HG02870 (cell line): ENCODE data around the gene RECQL5.
"Not testable (repeated sequence)": the region's sequence is repeated elsewhere in the genome, so short reads cannot be mapped to it uniquely, and the experiment has no call there.

Experiments used
- ATAC-seq: cut with Tn5 transposase; IDR thresholded peaks from one replicate; pipeline ENCODE4 v1.9.1; 2021; ENCODE audit warnings: mild to moderate bottlenecking, moderate library complexity; ENCODE audit not compliant: unreplicated experiment

The RECQL5 gene

DNA sequence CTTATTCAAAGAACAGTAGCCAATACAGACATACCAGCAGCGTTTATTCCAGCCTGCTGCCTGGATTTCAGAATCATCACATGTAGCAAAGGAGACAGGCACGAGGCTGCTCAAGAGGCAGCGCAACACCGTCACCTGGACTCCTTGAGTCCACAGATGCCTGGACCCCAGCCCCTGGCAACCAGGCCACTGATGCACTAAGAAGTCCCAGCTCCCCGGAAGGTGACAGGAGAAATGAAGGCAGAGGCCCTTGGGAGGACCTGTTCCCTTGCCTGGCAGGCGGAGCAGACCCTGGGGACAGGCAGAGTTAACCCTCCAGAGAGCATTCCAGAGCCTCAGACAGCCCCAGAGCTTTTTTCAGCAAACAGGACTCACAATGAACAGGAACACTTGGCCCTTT lies 17.3 kb downstream of the RECQL5 start:
- ATAC-seq = no peak

DNA sequence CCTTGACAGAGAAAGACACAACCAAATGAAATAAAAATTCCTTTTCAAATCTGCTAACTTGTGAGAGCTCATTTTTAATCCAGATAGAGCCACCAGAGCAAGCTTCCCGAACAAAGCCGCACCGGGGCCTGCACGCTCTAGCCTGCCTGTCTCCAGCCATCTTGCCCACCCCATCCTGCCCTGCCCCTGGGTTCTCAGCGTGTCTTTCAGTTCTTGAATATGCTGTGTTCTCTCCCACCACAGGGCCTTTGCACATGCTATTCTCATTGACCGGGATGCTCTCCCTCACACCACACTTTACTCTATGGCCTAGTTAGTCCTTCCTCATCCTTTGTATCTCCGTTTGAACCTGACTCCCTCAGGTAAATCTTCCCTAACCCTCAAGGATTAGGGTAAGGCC lies 19.0 kb downstream of the RECQL5 start:
- no peak for ATAC-seq

DNA sequence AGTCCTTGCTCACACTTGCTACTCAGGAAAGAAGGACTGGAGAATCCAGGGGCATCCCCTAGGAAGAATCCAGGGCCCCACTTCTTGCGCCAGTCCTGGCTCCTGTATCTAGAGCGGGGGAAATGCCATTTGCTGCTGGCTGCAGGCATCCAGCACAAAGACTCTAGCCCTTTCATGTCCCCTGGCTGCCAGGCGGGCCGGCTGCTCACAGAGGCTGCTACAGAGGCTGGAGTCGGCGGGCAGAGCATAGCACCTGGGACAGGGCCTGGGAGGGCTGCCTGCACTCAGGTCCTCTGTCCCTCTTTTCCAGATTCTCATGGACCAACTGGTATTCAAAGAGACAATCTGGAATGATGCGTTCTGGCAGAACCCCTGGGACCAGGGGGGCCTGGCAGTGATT lies 19.9 kb downstream of the RECQL5 start:
- no peak for ATAC-seq

DNA sequence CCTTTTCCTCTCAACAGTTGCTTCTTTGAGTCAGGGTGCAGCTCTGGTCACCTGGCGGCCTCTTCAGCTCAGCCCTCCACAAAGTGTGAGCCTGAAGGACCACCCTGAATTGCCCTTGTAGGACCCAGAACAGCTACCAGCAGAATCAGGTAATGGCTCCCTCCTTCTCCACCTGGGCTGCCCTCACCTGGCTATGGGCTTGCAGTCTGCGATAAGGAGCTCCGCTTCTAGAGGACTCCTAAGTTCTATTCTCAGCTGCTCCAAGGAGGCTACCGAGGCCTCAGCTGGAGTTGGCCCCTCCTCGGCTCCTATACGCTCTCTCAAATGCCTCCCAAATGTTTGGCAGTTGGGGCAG lies 20.3 kb downstream of the RECQL5 start:
- no peak for ATAC-seq

DNA sequence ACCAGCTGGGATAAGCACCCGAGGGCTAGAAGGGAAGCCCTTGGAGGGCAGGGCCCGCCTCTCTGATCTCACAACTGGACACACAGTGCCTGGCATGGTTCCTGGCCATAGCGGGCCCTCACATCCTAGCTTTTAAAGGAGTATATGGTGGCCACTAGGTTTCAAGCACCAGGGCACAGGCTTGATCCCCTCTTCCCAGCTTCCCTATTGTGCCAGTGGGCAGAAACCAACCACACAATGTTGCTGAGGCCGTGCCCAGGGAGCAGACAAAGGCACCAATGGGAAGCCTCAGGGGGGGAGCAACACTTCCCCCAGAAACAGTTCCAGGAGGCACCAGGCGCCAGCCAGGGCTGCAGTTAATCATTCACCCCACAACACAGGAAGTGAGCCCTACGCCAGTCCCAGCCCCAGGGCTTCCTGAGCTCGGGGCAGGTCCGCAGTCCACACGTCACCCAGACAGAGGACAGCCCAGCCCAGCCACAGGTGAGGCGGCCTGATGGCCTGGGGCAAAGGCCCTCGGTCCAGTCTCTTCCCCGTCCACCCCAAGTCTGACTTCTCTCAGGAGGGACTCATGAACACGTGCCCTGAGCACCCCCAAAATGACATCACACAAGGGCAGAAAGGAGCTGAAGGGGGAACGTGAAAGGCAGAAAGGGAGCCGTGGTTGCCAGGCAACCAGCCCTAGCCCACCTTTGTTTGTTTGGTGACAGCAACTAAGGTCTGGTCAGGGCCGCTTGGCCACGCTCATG lies 20.9 kb downstream of the RECQL5 start:
- no peak for ATAC-seq

DNA sequence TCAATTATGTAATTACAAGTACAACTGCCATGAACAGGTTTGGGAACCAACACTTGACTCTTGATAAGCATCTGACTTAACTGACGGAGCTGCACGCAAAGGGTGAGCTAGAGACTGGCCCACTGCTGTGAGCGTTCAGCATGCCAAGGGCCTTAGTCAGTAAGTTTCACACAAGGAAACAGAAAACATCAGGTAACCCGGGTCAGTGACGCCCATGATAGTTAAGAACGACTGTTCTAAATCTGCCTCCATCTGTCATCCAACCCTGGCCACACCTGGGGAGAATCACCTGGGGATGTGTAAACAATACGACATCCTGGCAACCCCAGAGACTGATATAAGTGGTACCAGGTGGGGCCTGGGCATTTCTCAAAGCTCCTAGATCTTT lies 21.5 kb downstream of the RECQL5 start:
- ATAC-seq = no peak

DNA sequence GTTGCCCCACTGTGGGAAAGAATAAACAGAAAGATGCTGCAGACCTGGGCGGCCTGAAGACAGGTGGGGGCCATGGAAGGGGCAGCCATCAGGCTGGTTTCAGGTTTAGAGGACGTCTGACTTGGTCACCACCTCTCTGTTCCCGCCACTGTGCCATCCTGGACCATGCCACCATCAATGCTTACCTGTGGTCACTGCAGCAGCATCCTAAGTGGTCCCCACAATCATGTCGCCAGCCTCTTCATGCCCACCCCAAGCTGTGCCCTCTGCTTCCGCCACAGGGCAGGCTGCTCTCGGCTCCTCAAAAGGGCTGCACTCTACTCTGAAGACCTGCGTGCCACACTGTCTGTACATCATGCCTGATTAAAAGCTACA lies 23.3 kb downstream of the RECQL5 start:
- ATAC-seq = no peak

DNA sequence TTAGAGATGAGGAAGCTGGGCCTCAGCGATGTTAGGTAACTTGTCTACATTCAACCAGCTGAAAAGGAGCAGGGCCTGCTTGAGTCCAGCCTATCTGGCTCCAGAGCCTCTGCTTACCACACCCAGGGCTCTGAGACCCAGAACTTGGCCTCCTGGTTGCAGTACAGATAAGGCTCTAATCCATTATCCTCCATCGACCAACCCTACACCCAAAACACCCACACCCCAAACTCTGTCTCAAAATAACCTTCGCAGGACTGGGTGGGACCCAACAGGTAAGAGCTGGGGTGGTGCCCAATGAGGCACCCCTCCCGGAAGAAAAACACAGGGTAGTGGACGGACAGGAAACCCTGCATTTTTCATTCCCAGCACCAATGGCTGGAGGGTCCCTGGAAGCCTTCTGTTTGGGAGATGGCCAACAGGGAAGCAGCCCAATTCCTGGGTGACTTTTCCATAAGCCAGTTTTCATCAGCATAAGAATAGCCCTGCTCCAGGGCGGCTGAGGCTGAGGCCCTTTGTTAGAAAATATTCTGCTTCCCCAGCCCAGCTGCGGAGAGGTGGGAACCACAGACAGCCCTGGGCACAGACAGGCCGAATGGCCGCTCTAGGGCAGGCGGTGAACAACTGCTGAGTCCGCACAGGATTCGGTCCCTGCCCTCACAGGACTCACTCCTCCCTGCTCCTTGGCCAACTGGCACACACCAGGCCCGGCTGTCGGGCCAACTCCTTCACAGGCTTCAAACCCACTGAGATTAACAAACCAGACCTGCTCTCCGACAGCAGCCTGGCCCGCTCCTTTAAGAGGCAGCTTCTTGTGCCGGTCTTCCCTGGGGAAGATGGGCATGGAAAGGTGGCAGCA lies 23.9 kb downstream of the RECQL5 start:
- ATAC-seq = no peak

DNA sequence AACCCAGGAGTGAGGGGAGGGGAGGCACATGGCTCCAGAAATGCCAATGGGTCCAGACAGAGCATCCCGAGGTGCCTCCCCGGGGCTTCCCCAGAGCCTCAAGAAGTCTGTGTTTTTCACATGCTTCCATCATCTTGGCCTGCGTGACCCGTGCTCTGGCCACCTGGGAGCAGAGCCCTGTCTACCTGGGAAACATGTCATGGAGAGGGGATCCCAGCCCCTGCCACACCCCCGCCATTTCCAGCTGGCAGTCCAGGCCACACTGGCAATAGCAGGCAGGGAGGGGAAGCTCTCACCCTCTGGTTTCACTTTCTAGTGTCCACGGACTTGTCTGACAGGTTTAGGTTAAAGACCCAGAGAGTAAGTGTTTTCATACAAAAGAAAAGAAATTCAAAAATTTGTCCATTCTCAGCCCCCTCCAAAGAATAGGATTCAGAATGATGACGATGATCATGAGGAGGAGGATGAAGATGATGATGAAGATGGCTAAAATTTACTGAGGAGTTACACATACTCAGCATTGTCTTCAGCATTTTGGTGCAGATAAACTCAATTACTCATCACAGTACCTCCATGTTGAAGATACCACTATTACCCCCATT lies 24.7 kb downstream of the RECQL5 start:
- ATAC-seq = no peak

DNA sequence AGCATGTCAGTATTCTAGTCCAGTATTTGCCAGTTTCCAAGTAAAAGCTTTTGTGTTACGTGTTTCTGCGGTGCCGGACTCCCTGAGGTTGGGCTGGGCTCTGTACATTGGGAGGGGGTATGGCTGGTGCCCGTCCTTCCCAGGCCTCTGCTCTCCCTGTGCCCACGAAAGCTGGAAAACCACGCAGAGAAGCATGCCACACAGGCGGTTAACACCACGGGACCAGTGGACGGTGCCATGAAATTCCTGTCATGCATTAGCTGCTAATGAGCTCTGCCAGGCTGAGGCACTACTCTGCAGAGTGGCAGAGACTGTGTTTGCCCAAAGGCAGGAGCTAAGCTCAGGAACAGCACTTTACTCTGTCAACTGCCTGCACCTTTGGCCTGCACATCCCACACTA lies 25.6 kb downstream of the RECQL5 start:
- ATAC-seq = no peak

DNA sequence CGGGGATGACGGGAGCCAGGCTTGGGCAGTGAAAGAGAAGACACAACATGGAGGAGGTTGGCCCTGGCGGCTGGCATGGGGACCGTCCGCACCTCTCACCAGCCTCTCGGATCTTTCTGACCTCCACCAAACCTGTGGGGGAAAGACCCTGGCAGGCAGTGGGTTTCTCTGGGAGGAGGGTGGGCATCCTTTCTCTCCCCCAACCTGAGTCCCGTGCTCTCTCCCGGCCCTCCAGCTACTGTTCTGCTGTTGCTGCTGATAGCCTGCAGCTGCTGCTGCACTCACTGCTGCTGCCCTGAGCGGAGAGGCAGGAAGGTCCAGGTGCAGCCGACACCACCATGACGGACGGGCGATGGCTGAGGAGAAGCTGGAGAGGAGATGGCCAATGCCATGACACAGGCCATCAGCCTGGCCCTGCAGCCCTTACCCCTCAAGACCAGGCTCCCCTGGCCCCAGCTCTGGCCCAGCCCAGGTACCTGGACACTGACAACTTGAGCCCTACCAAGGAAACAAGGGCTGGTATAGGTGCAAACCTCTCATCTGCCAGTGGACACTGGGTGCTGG lies 26.3 kb downstream of the RECQL5 start:
- ATAC-seq = no peak

DNA sequence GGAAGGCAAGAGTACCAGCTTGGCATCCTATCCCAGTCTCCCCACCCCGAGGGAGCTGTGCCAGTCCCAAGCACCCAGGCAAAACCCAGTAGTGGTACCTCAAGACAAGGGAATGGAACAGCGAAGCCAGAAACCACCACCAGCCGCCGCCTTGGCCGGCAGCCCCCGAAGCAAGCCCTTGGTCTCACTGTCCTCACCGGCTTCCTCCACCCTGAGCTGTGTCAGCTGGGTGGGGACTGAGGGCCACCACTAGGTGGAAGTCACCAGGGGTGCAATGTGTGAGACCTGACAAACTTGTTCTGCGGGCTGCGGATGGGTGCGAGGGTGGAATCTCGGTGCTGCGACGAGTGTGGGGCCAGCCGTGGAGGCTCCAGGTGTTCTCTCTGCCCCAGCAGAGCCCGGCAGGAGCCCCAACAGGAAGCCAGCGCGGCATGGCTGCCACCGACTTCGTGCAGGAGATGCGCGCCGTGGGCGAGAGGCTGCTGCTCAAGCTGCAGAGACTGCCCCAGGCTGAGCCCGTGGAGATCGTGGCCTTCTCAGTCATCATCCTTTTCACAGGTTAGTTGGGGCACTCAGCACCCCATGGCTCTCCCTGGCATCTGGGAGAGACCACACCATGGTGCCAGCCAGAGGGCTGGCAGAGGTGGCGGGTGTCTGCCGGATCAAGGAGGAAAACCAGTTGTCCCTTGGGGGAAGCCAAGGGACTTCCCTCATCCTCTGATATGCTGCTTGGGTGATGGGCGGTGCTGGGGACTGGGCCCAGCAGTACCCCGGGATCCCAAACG lies 27.0 kb downstream of the RECQL5 start:
- ATAC-seq = no peak

DNA sequence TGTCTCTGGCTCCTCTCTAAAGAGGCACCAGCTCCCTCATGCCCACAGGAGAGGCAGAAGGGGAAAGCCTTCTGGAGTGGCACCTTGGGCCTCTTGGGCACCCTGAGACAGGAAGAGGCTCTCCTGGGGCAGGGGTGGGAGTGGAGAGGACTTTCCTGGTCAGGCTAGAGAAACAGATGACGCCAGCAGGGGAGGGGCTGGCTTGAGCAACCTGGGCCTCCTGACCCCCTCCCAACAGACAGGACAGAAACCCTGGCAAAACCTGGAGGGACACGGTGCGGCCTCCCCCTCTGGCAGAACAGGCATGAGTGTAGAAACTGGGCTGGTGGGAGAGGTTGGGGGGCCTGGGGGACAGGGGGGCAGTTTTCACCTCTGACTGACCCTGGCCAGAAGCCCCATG lies 27.6 kb downstream of the RECQL5 start:
- no peak for ATAC-seq

DNA sequence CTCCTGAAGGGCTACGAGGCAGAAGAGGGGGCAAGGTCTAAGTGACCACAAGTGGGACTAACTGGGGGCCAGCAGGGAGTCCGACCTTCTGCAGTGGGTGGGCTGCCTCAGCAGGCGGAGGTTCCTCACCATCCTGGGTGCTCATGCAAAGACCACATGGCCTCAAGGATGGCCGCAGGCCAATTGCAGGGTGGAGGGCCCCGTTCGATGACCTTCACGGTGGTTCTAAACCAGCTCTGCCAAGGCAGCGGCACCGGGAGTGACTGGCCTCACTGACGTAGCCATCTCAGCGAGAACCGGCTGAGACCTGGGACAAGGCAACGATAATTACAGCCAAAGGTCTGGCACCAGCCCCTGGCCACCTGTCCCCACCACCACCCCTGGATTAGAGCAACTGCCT lies 28.1 kb downstream of the RECQL5 start:
- no peak for ATAC-seq

DNA sequence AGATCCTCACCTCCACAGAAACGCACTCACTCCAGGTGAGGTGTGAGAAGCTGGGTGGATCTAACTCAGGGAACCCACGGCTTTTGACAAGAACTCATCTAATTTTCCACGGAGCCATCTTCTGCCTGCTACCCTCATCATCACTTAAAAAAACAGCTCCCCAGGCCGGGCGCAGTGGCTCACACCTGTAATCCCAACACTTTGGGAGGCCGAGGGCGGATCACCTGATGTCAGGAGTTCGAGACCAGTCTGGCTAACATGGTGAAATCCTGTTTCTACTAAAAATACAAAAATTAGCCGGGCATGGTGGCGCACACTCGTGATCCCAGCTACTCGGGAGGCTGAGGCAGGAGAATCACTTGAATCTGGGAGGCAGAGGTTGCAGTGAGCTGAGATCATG lies 28.9 kb downstream of the RECQL5 start:
- not testable (repeated sequence) for ATAC-seq

DNA sequence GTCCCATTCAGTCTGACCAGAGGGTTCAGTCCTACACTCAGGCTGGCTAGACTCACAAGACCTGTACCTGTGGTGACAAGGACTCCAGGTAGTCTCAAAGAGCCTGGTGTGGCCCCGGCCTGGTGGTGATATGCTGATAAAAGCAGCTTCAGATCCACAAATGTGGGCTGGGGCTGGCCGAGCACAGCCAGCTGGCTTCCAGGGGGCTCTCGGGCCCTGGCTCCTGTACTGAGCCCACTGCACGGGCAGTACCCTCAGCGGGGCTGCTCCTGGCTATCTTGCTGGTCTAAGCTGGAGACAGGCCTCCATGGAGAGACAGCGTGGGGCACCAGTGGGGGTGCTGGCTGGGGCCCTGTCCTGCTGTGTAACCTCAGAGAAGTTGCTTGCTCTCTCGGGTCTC lies 29.4 kb downstream of the RECQL5 start:
- no peak for ATAC-seq

DNA sequence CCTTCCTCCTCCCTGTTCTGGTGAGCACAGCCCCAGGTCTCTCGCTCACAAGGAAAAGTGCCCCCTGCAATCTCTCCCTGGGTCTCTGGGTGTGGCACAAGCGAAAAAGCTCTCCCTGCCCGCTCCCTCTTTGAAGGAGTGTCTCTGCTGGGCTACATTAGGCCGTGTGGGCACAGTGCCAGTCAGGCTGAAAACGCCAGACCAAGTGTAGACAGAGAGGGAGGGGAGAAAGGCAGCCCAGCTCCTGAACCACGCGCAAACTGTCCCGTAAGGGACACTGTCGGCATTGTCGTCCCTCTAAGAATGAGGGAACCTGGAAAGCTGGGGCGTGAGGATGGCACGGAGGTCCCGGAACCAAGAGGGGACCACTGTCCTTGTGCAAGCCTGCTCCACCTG lies 29.8 kb downstream of the RECQL5 start:
- ATAC-seq = no peak

DNA sequence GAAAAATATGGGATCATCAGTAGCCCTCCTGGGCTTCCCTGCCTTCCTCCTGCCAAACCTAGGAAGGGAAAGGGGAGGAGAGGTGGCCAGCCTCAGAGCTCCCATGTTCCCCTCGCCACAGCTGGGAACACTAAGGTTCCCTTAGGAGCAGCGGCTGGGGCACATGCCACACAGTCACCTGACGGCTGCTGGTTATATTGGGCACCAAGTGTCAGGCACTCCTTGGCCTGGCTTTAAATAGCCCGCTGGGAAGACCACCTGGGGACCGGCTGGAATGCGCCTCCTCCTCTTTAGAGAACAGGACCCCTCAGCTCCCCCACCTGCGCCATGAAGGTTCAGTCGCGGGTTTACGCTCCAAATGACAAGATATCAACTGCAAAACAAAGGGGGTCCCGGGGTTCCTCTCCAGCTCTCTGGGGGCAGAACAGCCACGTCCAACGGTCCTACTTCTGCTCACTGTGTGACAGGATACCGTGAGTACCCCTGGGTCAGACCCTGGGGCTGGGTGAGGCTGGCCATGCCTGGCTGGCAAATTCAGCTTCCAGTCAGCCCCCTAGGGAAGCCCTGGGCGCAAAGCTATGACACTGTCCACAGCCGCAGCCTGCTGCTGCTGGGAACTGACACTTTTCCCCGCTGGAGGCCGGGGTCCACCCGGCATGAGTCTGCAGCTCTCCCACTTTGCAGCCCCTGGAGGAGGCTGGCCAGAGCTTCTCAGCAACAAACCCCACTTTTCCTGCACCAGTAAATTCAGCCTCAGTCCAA lies 30.4 kb downstream of the RECQL5 start:
- ATAC-seq = no peak

DNA sequence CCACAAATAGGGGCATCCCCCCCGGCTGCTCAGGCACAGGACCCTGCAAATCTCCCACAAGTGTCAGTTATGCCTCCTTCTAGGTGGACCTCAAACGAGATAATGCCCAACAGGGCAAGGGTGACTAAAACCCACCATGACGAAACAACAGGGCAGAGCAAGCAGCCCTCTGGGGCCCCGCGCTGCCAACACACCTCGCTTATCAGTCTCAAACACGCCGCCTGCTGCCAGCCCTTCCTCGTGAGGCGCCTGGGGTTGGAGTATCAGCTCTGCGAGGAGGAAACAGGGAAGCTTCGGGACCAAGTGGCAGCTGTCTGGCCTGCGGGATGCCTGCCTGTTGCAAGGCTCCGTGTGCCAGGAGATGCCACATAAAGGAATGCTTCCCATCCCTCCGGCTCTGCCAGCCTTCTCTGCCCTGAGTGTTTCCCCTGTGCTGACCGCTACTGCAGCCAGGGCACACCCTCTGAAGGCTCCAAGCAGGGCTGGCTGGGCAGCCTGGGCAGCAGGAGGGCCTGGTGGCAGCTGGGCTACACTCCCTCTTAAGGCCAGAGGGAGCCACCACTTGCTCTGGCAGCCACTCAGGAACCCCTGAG lies 31.2 kb downstream of the RECQL5 start:
- ATAC-seq = no peak
